ENCODE data around the gene FADS1. TPM values are rescaled to one million over a fixed set of nuclear protein-coding genes. Genes with fewer than 3 reads are reported as not detected.

Gene FADS1
- 10 to 100 TPM; 21.8 to 28.4 TPM for total RNA-seq

- TF ChIP-seq, protein P1, sequence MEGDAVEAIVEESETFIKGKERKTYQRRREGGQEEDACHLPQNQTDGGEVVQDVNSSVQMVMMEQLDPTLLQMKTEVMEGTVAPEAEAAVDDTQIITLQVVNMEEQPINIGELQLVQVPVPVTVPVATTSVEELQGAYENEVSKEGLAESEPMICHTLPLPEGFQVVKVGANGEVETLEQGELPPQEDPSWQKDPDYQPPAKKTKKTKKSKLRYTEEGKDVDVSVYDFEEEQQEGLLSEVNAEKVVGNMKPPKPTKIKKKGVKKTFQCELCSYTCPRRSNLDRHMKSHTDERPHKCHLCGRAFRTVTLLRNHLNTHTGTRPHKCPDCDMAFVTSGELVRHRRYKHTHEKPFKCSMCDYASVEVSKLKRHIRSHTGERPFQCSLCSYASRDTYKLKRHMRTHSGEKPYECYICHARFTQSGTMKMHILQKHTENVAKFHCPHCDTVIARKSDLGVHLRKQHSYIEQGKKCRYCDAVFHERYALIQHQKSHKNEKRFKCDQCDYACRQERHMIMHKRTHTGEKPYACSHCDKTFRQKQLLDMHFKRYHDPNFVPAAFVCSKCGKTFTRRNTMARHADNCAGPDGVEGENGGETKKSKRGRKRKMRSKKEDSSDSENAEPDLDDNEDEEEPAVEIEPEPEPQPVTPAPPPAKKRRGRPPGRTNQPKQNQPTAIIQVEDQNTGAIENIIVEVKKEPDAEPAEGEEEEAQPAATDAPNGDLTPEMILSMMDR (IDR thresholded peaks at IDR 0.05), result peak; percentile 38 to 70
- Histone ChIP-seq H3K9me3 (no peaks in the 10 kb centered on the region), H3K4me1 (peaks cover 0 to 14% of the 10 kb centered on the region in 2 donors), H3K27ac (peak within 1 kb of the TSS; percentile 96 to 99), H3K27me3 (no peaks in the 10 kb centered on the region), H3K4me3 (peak within 1 kb of the TSS; percentile 60 to 78), H3K36me3 (peaks cover 7% of the 10 kb centered on the region)
- peak; percentile 94 for DNase-seq (ENCODE audit: low spot score)
These were observed at the start of gene FADS1 for GRCh38 chr11:61816736-61817455. FADS1 (minus strand) TSS chr11:61817003; CDS start chr11:61816929, 74 bp downstream.

DNA sequence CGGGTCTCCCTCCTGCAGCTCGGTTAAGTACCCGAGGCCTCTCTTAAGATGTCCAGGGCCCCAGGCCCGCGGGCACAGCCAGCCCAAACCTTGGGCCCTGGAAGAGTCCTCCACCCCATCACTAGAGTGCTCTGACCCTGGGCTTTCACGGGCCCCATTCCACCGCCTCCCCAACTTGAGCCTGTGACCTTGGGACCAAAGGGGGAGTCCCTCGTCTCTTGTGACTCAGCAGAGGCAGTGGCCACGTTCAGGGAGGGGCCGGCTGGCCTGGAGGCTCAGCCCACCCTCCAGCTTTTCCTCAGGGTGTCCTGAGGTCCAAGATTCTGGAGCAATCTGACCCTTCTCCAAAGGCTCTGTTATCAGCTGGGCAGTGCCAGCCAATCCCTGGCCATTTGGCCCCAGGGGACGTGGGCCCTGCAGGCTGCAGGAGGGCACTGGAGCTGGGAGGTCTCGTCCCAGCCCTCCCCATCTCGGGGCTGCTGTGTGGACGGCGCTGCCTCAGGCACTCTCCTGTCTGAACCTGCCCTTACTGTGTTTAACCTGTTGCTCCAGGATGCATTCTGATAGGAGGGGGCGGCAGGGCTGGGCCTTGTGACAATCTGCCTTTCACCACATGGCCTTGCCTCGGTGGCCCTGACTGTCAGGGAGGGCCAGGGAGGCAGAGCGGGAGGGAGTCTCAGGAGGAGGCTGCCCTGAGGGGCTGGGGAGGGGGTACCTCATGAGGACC is 49.6 kb upstream of the FADS1 start:
- Histone ChIP-seq H3K9me3 (no peaks in the 10 kb centered on the region), H3K27me3 (no peaks in the 10 kb centered on the region), H3K36me3 (no peaks in the 10 kb centered on the region), H3K27ac (no peak overlapping the region), H3K4me3 (no peak overlapping the region), H3K4me1 (peaks cover 0 to 28% of the 10 kb centered on the region in 2 donors)
- DNase-seq (ENCODE audit: low spot score), result no peak
- TF ChIP-seq, protein P1 (IDR thresholded peaks at IDR 0.05), result no peak

- no peak overlapping the region for H3K27ac ChIP-seq
- TF ChIP-seq, protein P1 (IDR thresholded peaks at IDR 0.05), result no peak
- H3K4me3 ChIP-seq, result no peak overlapping the region
- no peaks in the 10 kb centered on the region for H3K36me3 ChIP-seq
- no peaks in the 10 kb centered on the region for H3K9me3 ChIP-seq
- DNase-seq (ENCODE audit: low spot score), result no peak
- no peaks in the 10 kb centered on the region for H3K27me3 ChIP-seq
- H3K4me1 ChIP-seq, result peaks cover 0 to 26% of the 10 kb centered on the region in 2 donors
These were observed 48.3 kb upstream of the FADS1 start for GRCh38 chr11:61864814-61865775.

DNA sequence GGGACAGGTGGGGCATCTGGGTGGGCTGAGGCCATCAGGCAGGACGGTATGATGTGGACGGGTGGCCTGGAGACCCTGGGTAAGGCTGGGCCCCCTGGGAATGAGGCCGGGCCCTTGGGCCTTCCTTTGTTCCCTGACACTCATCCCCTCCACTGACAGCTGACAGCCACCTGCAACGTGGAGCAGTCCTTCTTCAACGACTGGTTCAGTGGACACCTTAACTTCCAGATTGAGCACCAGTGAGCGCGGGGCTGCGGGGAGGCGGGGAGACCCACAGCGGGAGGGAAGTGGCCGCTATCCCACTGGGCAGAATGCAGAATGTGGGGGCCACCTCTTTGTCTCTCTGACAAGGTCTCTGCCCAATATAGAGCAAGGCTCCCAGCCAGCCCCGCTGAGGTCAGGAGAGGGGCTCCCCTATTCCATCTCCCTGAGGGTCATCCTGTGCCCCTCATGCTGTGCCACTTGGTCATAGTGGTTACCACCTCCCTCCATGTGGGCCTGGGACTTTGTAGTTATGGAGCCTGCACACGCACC is 46.8 kb upstream of the FADS1 start:
- Histone ChIP-seq H3K9me3 (no peaks in the 10 kb centered on the region), H3K4me3 (no peak overlapping the region), H3K27ac (no peak overlapping the region), H3K27me3 (no peaks in the 10 kb centered on the region), H3K4me1 (peaks cover 0 to 23% of the 10 kb centered on the region in 2 donors), H3K36me3 (no peaks in the 10 kb centered on the region)
- TF ChIP-seq, protein P1 (IDR thresholded peaks at IDR 0.05), result no peak
- DNase-seq (ENCODE audit: low spot score), result no peak

Measured in right atrium auricular region (tissue), 2 donors.